ENCODE measurements around the gene PRR19. TPM values are rescaled to one million over a fixed set of nuclear protein-coding genes. Genes with fewer than 3 reads are reported as not detected.

PRR19 gene
- total and polyA plus RNA-seq, 10 of the 15 experiments (the other 5 are each of a cell fraction or from before 2014, with no cell fraction given) = 0.09 to 1.7 (median 0.73) TPM; not detected in 1

GRCh38 chr19:42324655-42325307 is 22.8 kb downstream of the PRR19 start (continued):
- TF ChIP-seq USF2 (IDR thresholded peaks at IDR 0.05; ENCODE audit: borderline replicate concordance, low read depth, low read length) = no peak
- TF ChIP-seq CHD1 (IDR thresholded peaks at IDR 0.05; ENCODE audit: low read depth, low read length) = no peak
- TF ChIP-seq RFX5 (IDR thresholded peaks at IDR 0.05; ENCODE audit: low read depth, low read length) = no peak
- no peak for TF ChIP-seq USF1 (IDR thresholded peaks at IDR 0.05; ENCODE audit: borderline replicate concordance, extremely low read length, insufficient read depth, low read depth, low read length)
- TF ChIP-seq CREM (IDR thresholded peaks at IDR 0.05; ENCODE audit: low read depth) = no peak
- no peak for TF ChIP-seq HDGF (IDR thresholded peaks at IDR 0.05)
- TF ChIP-seq ZNF217 (IDR thresholded peaks at IDR 0.05) = peak; percentile 47; the same call in 1 of the 2 replicates
- TF ChIP-seq IRF4 (IDR thresholded peaks at IDR 0.05; ENCODE audit: low read depth, low read length) = no peak
- no peak; the same call in 1 of the 2 replicates for TF ChIP-seq MTA2 (IDR thresholded peaks at IDR 0.05; ENCODE audit: low read depth)
- no peak for TF ChIP-seq STAT1 (conservative IDR thresholded peaks at IDR 0.05)
- TF ChIP-seq YY1 (IDR thresholded peaks at IDR 0.05; ENCODE audit: low read depth, low read length) = 0 out of 2 replicates have a peak, but pooled peaks have one; percentile 57
- no peak for TF ChIP-seq ZBED1 (IDR thresholded peaks at IDR 0.05; ENCODE audit: borderline replicate concordance)
- TF ChIP-seq RAD21 (IDR thresholded peaks at IDR 0.05; ENCODE audit: insufficient read depth, low read depth, low read length) = 0 out of 2 replicates have a peak, but pooled peaks have one; percentile 72
- no peak for TF ChIP-seq PAX8 (IDR thresholded peaks at IDR 0.05)
- no peak for TF ChIP-seq BHLHE40 (IDR thresholded peaks at IDR 0.05; ENCODE audit: borderline replicate concordance in 1 of 2, low read depth in 2 of 2, low read length in 1 of 2)
- no peak for TF ChIP-seq SMAD1 (IDR thresholded peaks at IDR 0.05; ENCODE audit: low read depth, partially characterized antibody)
- TF ChIP-seq CTCF (IDR thresholded peaks at IDR 0.05 in 2 of 3, conservative IDR thresholded peaks at IDR 0.05 in 1 of 3; ENCODE audit: control insufficient read depth in 2 of 3, extremely low read depth in 1 of 3, insufficient read depth in 1 of 3, low read depth in 3 of 3, low read length in 3 of 3) = peak in 1 of 3 experiments; percentile 90; a peak in 2 of 6 replicates
- TF ChIP-seq PML (IDR thresholded peaks at IDR 0.05; ENCODE audit: low read length) = no peak
- TF ChIP-seq GATAD2B (conservative IDR thresholded peaks at IDR 0.05; ENCODE audit: low read depth) = no peak
- TF ChIP-seq MTA3 (IDR thresholded peaks at IDR 0.05; ENCODE audit: borderline replicate concordance, low read length) = no peak

All from GM12878 (cell line).